Neuronal stem cell (in vitro differentiated cells): ENCODE results near the gene GPR137B.

Experiments used
- DNase-seq: peaks from one replicate; pipeline ENCODE4 v3.0.0-alpha.2; 2013; ENCODE audit warnings: low spot score
- H2AFZ ChIP-seq: one replicate; pipeline ENCODE4 v1.6.1; 2013; ENCODE audit warnings: mild to moderate bottlenecking, low read length, inconsistent platforms
- H2AK5ac ChIP-seq: 2 replicates; pipeline ENCODE4 v1.6.1; 2013; ENCODE audit warnings: low read depth, mild to moderate bottlenecking, inconsistent platforms, low read length, moderate library complexity, mixed read lengths
- H2BK120ac ChIP-seq: 2 replicates; pipeline ENCODE4 v1.6.1; 2013; ENCODE audit warnings: low read depth, mild to moderate bottlenecking, inconsistent platforms, low read length, moderate library complexity, mixed read lengths
- H2BK12ac ChIP-seq: one replicate; pipeline ENCODE4 v1.6.1; 2013; ENCODE audit warnings: low read length, inconsistent platforms
- H2BK15ac ChIP-seq: 2 replicates; pipeline ENCODE4 v1.6.1; 2013; ENCODE audit warnings: mild to moderate bottlenecking, low read length, inconsistent platforms, mixed read lengths
- H2BK5ac ChIP-seq: one replicate; pipeline ENCODE4 v1.6.1; 2013; ENCODE audit warnings: inconsistent platforms, mild to moderate bottlenecking, low read length, moderate library complexity
- H3K14ac ChIP-seq: one replicate; pipeline ENCODE4 v1.6.1; 2013; ENCODE audit warnings: low read length, inconsistent platforms
- H3K18ac ChIP-seq: 2 replicates; pipeline ENCODE4 v1.6.1; 2013; ENCODE audit warnings: low read length, inconsistent platforms
- H3K23ac ChIP-seq: 2 replicates; pipeline ENCODE4 v1.6.1; 2013; ENCODE audit warnings: low read depth, mild to moderate bottlenecking, mixed read lengths, low read length, inconsistent platforms; ENCODE audit not compliant: poor library complexity
- H3K27ac ChIP-seq: replicated peaks from 3 replicates; pipeline ENCODE4 v1.5.1; 2013; ENCODE audit warnings: low read length, inconsistent platforms
- H3K27me3 ChIP-seq, 3 experiments: 2 replicates each; pipeline ENCODE4 v1.6.1; 2013; ENCODE audit warnings: low read length in 3 of 3, mild to moderate bottlenecking in 2 of 3, inconsistent platforms in 1 of 3, low read depth in 1 of 3, mixed read lengths in 1 of 3, moderate library complexity in 1 of 3; ENCODE audit not compliant: control insufficient read depth in 3 of 3, insufficient read depth in 3 of 3
- H3K36me3 ChIP-seq, 2 donors: replicated peaks in 1 of 2; 2 replicates each; pipeline ENCODE4 v1.6.1; 2013; ENCODE audit warnings: low read length in 2 of 2; ENCODE audit not compliant: control insufficient read depth in 2 of 2, insufficient read depth in 2 of 2
- H3K4ac ChIP-seq: 2 replicates; pipeline ENCODE4 v1.6.1; 2013; ENCODE audit warnings: inconsistent platforms, mild to moderate bottlenecking, low read length, moderate library complexity
- H3K4me1 ChIP-seq, 2 donors: 1 replicate in 1 of 2; 2 replicates in 1 of 2; pipeline ENCODE4 v1.6.1; 2013; ENCODE audit warnings: low read length in 2 of 2, low read depth in 1 of 2; ENCODE audit not compliant: control insufficient read depth in 2 of 2, insufficient read depth in 1 of 2
- H3K4me2 ChIP-seq: one replicate; pipeline ENCODE4 v1.6.1; 2013; ENCODE audit warnings: mild to moderate bottlenecking, low read length, inconsistent platforms; ENCODE audit not compliant: insufficient read depth, poor library complexity, severe bottlenecking
- H3K4me3 ChIP-seq, 2 donors: 2 replicates each; pipeline ENCODE4 v1.5.1; 2013; ENCODE audit warnings: low read length in 2 of 2, mild to moderate bottlenecking in 2 of 2, inconsistent platforms in 1 of 2, moderate library complexity in 1 of 2
- H3K79me1 ChIP-seq: one replicate; pipeline ENCODE4 v1.6.1; 2013; ENCODE audit warnings: low read depth, mild to moderate bottlenecking, inconsistent platforms, low read length, moderate library complexity
- H3K9ac ChIP-seq: one replicate; pipeline ENCODE4 v1.6.1; 2013; ENCODE audit warnings: mild to moderate bottlenecking, low read depth, low read length, inconsistent platforms; ENCODE audit not compliant: poor library complexity
- H3K9me3 ChIP-seq, 2 donors: replicated peaks in 1 of 2; 2 replicates each; pipeline versions ENCODE3 to v1.6.1; 2013; ENCODE audit warnings: low read length in 2 of 2, mild to moderate bottlenecking in 2 of 2, inconsistent platforms in 1 of 2, low read depth in 1 of 2, mixed read lengths in 1 of 2, moderate library complexity in 1 of 2; ENCODE audit not compliant: control insufficient read depth in 2 of 2, insufficient read depth in 1 of 2
- H4K8ac ChIP-seq: one replicate; pipeline ENCODE4 v1.6.1; 2013; ENCODE audit warnings: low read depth, mild to moderate bottlenecking, inconsistent platforms, low read length, moderate library complexity
- H4K91ac ChIP-seq: one replicate; pipeline ENCODE4 v1.6.1; 2013; ENCODE audit warnings: low read length, low read depth, mild to moderate bottlenecking, inconsistent platforms; ENCODE audit not compliant: poor library complexity
- WGBS, 2 donors: extraction: QIAGEN DNeasy Blood & Tissue Kit; methylation state at CpG; one replicate each; pipeline ENCODE4 v1.1.7; 2013; ENCODE audit warnings: missing lambda C conversion rate in 2 of 2, mixed read lengths in 1 of 2; ENCODE audit not compliant: insufficient read length in 2 of 2, insufficient replicate concordance in 1 of 2; ENCODE audit errors: extremely low coverage in 2 of 2; 5-methylcytosine and 5-hydroxymethylcytosine counted together

The GPR137B gene

GRCh38 chr1:236112332-236112627, 30.1 kb upstream of the GPR137B start:
- Histone ChIP-seq H4K8ac (no peak overlapping the region), H2BK5ac (no peak overlapping the region), H2BK15ac (no peak overlapping the region), H3K4me2 (no peak overlapping the region), H3K36me3 (no peaks in the 10 kb centered on the region), H3K14ac (no peak overlapping the region), H3K4ac (no peak overlapping the region), H3K27me3 (no peaks in the 10 kb centered on the region), H3K27ac (no peak overlapping the region), H2BK120ac (no peak overlapping the region), H3K4me3 (no peak overlapping the region), H3K23ac (no peak overlapping the region), H4K91ac (no peak overlapping the region), H2BK12ac (no peak overlapping the region), H3K9me3 (no peaks in the 10 kb centered on the region), H3K79me1 (no peaks in the 10 kb centered on the region), H2AK5ac (no peak overlapping the region), H3K18ac (no peak overlapping the region), H3K4me1 (no peaks in the 10 kb centered on the region), H3K9ac (no peak overlapping the region), H2AFZ (no peak overlapping the region)
- no CpG with 5 or more reads among the region's 6 CpGs for WGBS, 2 donors
- DNase-seq = no peak

GRCh38 chr1:236113324-236114032, 28.9 kb upstream of the GPR137B start:
- Histone ChIP-seq H3K18ac (no peak overlapping the region), H3K27ac (no peak overlapping the region), H3K9me3 (no peaks in the 10 kb centered on the region)

GRCh38 chr1:236114076-236114747, 28.1 kb upstream of the GPR137B start:
- Histone ChIP-seq H4K91ac (no peak overlapping the region), H2AFZ (no peak overlapping the region), H3K4ac (no peak overlapping the region), H2BK120ac (no peak overlapping the region), H2BK12ac (no peak overlapping the region), H3K27ac (no peak overlapping the region), H3K79me1 (no peaks in the 10 kb centered on the region), H3K4me2 (no peak overlapping the region), H3K9me3 (no peaks in the 10 kb centered on the region), H3K4me3 (no peak overlapping the region), H2BK15ac (no peak overlapping the region), H3K4me1 (no peaks in the 10 kb centered on the region), H2AK5ac (no peak overlapping the region), H3K23ac (no peak overlapping the region), H3K18ac (no peak overlapping the region), H3K36me3 (no peaks in the 10 kb centered on the region), H3K14ac (no peak overlapping the region), H2BK5ac (no peak overlapping the region), H4K8ac (no peak overlapping the region), H3K27me3 (no peaks in the 10 kb centered on the region), H3K9ac (no peak overlapping the region)
- no peak for DNase-seq
- no CpG with 5 or more reads among the region's 5 CpGs for WGBS, 2 donors

More at GRCh38 chr1:236113324-236114032, 28.9 kb upstream of the GPR137B start:
- DNase-seq = no peak
- Histone ChIP-seq H3K14ac (no peak overlapping the region), H3K27me3 (no peaks in the 10 kb centered on the region), H3K36me3 (no peaks in the 10 kb centered on the region), H2BK120ac (no peak overlapping the region), H3K4me3 (no peak overlapping the region), H3K4ac (no peak overlapping the region), H3K79me1 (no peaks in the 10 kb centered on the region), H4K8ac (no peak overlapping the region), H2AK5ac (no peak overlapping the region), H3K23ac (no peak overlapping the region), H2BK12ac (no peak overlapping the region), H4K91ac (no peak overlapping the region), H3K9ac (no peak overlapping the region), H2BK5ac (no peak overlapping the region), H2AFZ (no peak overlapping the region), H3K4me2 (no peak overlapping the region), H2BK15ac (no peak overlapping the region), H3K4me1 (no peaks in the 10 kb centered on the region)
- whole genome bisulfite sequencing, 2 donors = no CpG with 5 or more reads among the region's 15 CpGs

GRCh38 chr1:236117710-236118109, 24.6 kb upstream of the GPR137B start:
- H2BK120ac ChIP-seq = no peak overlapping the region
- no peak overlapping the region for H3K23ac ChIP-seq
- no peaks in the 10 kb centered on the region for H3K36me3 ChIP-seq
- no peaks in the 10 kb centered on the region for H3K9me3 ChIP-seq
- H2AK5ac ChIP-seq = no peak overlapping the region
- no peak overlapping the region for H4K91ac ChIP-seq
- H3K4ac ChIP-seq = no peak overlapping the region
- H2BK12ac ChIP-seq = no peak overlapping the region
- H3K79me1 ChIP-seq = no peaks in the 10 kb centered on the region
- WGBS, 2 donors = no CpG with 5 or more reads among the region's 8 CpGs
- H3K14ac ChIP-seq = no peak overlapping the region
- no peak for DNase-seq
- H3K27ac ChIP-seq = no peak overlapping the region
- no peak overlapping the region for H4K8ac ChIP-seq
- no peak overlapping the region for H3K4me2 ChIP-seq
- no peak overlapping the region for H2BK5ac ChIP-seq
- H3K4me1 ChIP-seq = peaks cover 0 to 4% of the 10 kb centered on the region in 2 donors
- no peak overlapping the region for H2AFZ ChIP-seq
- H2BK15ac ChIP-seq = no peak overlapping the region
- no peak overlapping the region for H3K4me3 ChIP-seq
- H3K27me3 ChIP-seq = peaks cover 0 to 5% (median 0%) of the 10 kb centered on the region in 3 experiments
- H3K9ac ChIP-seq = no peak overlapping the region
- H3K18ac ChIP-seq = no peak overlapping the region
